Neural progenitor cell (in vitro differentiated cells): ENCODE data around the gene KIRREL3.

ENCODE experiments used
- CTCF ChIP-seq: fragments of 200-600 bp; sonication (generic); IDR thresholded peaks from 2 replicates; pipeline ENCODE4 v1.5.1; 2017; ENCODE audit warnings: antibody characterized with exemption, mild to moderate bottlenecking
- EZH2phosphoT487 ChIP-seq: fragments of 200-600 bp; sonication (generic); IDR thresholded peaks from 2 replicates; pipeline ENCODE4 v1.6.1; 2017; ENCODE audit warnings: antibody characterized with exemption

DNA sequence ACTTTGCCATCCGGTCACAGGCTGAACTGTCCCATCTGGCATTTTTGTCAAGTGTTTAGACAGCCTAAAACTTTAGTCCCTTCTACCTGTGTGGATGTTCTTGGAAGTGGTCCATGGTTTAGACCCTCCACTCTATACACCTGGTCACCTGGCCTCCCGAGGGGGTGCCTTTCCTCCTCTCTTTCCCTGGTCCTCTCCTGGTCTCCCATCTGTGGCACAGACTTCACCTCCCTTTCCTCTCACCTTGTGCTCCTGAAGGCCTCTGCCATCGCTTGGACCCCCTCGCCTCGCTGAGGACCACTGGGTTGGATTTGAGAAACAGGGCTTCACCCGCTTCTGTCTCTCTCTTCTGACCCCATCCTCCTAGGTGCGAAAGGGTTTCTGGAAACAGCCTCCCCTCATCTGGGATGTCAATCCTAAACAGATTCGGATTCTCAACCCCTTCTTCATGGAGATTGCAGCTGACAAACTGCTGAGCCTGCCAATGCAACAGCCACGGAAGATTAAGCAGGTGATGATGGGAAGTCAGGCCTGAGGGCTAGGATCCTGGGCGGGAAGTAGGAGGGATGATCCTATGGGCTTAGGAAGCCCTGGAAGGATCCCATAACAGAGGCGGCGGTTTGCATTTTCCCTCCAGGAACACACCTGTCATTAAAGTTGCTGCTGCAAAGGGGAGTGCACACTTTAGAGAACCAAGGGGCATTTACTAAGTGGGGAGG is 591.5 kb downstream of the KIRREL3 start:
- TF ChIP-seq CTCF: no peak
- TF ChIP-seq EZH2phosphoT487: no peak
